GM12878 (cell line): Measurements from ENCODE around the gene ACER3. TPM values are rescaled to one million over a fixed set of nuclear protein-coding genes. Genes with fewer than 3 reads are reported as not detected.

Source experiments
- ATAC-seq: fragments of 200-7000 bp; cut with Tn5 transposase; 3 replicates; pipeline ENCODE4 v1.9.1; 2020; ENCODE audit warnings: mild to moderate bottlenecking, moderate library complexity
- BruUV-seq: library from RNA; stranded (reverse); fragments of 400-500 nt; replicated peaks from 2 replicates; lab custom pipeline; 2021; lab: Mats Ljungman, UMichigan
- CTCF ChIA-PET: fragments of 300-600 bp; sonication (Branson Sonifier 250); formaldehyde crosslinking; extraction: SDS; loops from one replicate; lab custom pipeline; 2021; ENCODE audit warnings: inconsistent platforms; lab: Yijun Ruan, JAX
- POLR2A ChIA-PET: fragments of 350-600 bp; formaldehyde crosslinking; extraction: SDS; loops from one replicate; lab custom pipeline; 2021; ENCODE audit warnings: inconsistent platforms; lab: Charles Lee
- RAD21 ChIA-PET: fragments of 300-600 bp; sonication (Branson Sonifier 250); formaldehyde crosslinking; loops from one replicate; lab custom pipeline; 2023; ENCODE audit warnings: antibody characterized with exemption; ENCODE audit not compliant: unreplicated experiment; lab: Charles Lee
- SMC1A ChIA-PET: fragments of 300-600 bp; sonication (Branson Sonifier 250); formaldehyde crosslinking; loops from one replicate; lab custom pipeline; 2023; ENCODE audit not compliant: unreplicated experiment, uncharacterized antibody; lab: Charles Lee
- DNase-seq: peaks from one replicate; pipeline ENCODE4 v3.0.0-alpha.2; 2011; ENCODE audit warnings: low read depth, low spot score
- FAIRE-seq: peaks from 3 replicates; lab custom pipeline; 2011; peaks lifted over from hg19 to GRCh38; lab: Jason Lieb, UNC
- H2AFZ ChIP-seq: 2 replicates; pipeline ENCODE4 v1.6.0; 2011; ENCODE audit warnings: low read depth, low read length, control low read depth; ENCODE audit not compliant: control insufficient read depth
- H3K27ac ChIP-seq: 2 replicates; pipeline ENCODE4 v1.5.1; 2011; ENCODE audit warnings: control low read depth; ENCODE audit not compliant: control insufficient read depth, insufficient read depth
- H3K27me3 ChIP-seq, 2 experiments: replicated peaks in 1 of 2; 2 replicates each; pipeline versions ENCODE4 v1.6.0 to v1.6.1; 2011; ENCODE audit warnings: low read length in 1 of 2; ENCODE audit not compliant: control insufficient read depth in 2 of 2, insufficient read depth in 2 of 2
- H3K36me3 ChIP-seq, 2 experiments: 2 replicates each; pipeline ENCODE4 v1.5.1; 2011; ENCODE audit warnings: low read length in 1 of 2; ENCODE audit not compliant: control insufficient read depth in 2 of 2, insufficient read depth in 2 of 2
- H3K4me1 ChIP-seq: 2 replicates; pipeline ENCODE4 v1.6.1; 2011; ENCODE audit warnings: mild to moderate bottlenecking, low read length, moderate library complexity, mixed read lengths; ENCODE audit not compliant: control insufficient read depth, insufficient read depth
- H3K4me2 ChIP-seq: 2 replicates; pipeline ENCODE4 v1.6.0; 2011; ENCODE audit warnings: control low read depth; ENCODE audit not compliant: control insufficient read depth, insufficient read depth
- H3K4me3 ChIP-seq: fragments of 200-600 bp; sonication (generic); 2 replicates; pipeline ENCODE4 v1.5.1; 2016
- H3K79me2 ChIP-seq: 2 replicates; pipeline ENCODE4 v1.6.0; 2011; ENCODE audit warnings: low read length; ENCODE audit not compliant: control insufficient read depth, insufficient read depth
- H3K9ac ChIP-seq: 2 replicates; pipeline ENCODE4 v1.8.0; 2011; ENCODE audit warnings: low read length, control low read depth, mixed read lengths; ENCODE audit not compliant: control insufficient read depth, insufficient read depth
- H3K9me3 ChIP-seq: replicated peaks from 3 replicates; pipeline ENCODE4 v1.5.1; 2011; ENCODE audit warnings: mild to moderate bottlenecking, low read length; ENCODE audit not compliant: control insufficient read depth, insufficient read depth
- H4K20me1 ChIP-seq: 2 replicates; pipeline ENCODE4 v1.6.0; 2011; ENCODE audit not compliant: control insufficient read depth, insufficient read depth
- WGBS: methylation state at CpG from one replicate; pipeline ENCODE4 v1.1.6; 2016; ENCODE audit warnings: low lambda C conversion rate; ENCODE audit not compliant: insufficient replicate concordance, insufficient coverage; ENCODE audit errors: missing lambda C conversion rate; 5-methylcytosine and 5-hydroxymethylcytosine counted together
- in situ Hi-C: fragments of 300-500 bp; cut with MboI; formaldehyde crosslinking; loops from 9 replicates; pipeline ENCODE4 v1.14.3; 2018; ENCODE audit warnings: mixed read lengths
- intact Hi-C: fragments of 100-400 bp; cut with micrococcal nuclease; formaldehyde crosslinking; loops from one replicate; pipeline ENCODE4 v1.14.2; 2022; ENCODE audit not compliant: unreplicated experiment
- polyA plus RNA-seq, 11 experiments: library from polyadenylated mRNA; depleted of rRNA in 4 of 11; unstranded in 6 of 11; stranded (reverse) in 5 of 11; fragments of >200 nt; fragmentation: Nextera tagmentation in 4 of 11; fragmentation: Illumina TruSeq in 1 of 11; extraction: Ambion mirVana in 4 of 11; extraction: Trizol in 1 of 11; gene quantifications; 1 replicate in 1 of 11; 2 replicates in 10 of 11; pipeline versions ENCODE4 v1.2.1 to v1.2.3, GENCODE V29; 2011 to 2016; ENCODE audit warnings: inconsistent platforms in 2 of 11, missing spikeins in 2 of 11, low read depth in 1 of 11
- total RNA-seq, 4 experiments: library from RNA; depleted of rRNA in 3 of 4; stranded (reverse); fragments of >200 nt in 3 of 4; fragmentation: Illumina TruSeq in 1 of 4; extraction: Trizol in 1 of 4; gene quantifications; 2 replicates each; pipeline versions ENCODE4 v1.2.1 to v1.2.3, GENCODE V29; 2013 to 2021
- TF ChIP-seq, protein P1 (sequence below): fragments of 450-650 bp; formaldehyde crosslinking; IDR thresholded peaks from 2 replicates; pipeline ENCODE4 v1.4.0; 2020; ENCODE audit warnings: mild to moderate bottlenecking, moderate library complexity
- TF ChIP-seq, protein P2 (sequence below): fragments of 450-650 bp; IDR thresholded peaks from 2 replicates; pipeline ENCODE4 v1.6.1; 2017; ENCODE audit warnings: low read depth, mild to moderate bottlenecking, moderate library complexity

The ACER3 gene
- total and polyA plus RNA-seq, 10 of the 15 experiments (the other 5 are each of a cell fraction or from before 2014, with no cell fraction given), result 2.8 to 17.4 (median 10.3) TPM

DNA sequence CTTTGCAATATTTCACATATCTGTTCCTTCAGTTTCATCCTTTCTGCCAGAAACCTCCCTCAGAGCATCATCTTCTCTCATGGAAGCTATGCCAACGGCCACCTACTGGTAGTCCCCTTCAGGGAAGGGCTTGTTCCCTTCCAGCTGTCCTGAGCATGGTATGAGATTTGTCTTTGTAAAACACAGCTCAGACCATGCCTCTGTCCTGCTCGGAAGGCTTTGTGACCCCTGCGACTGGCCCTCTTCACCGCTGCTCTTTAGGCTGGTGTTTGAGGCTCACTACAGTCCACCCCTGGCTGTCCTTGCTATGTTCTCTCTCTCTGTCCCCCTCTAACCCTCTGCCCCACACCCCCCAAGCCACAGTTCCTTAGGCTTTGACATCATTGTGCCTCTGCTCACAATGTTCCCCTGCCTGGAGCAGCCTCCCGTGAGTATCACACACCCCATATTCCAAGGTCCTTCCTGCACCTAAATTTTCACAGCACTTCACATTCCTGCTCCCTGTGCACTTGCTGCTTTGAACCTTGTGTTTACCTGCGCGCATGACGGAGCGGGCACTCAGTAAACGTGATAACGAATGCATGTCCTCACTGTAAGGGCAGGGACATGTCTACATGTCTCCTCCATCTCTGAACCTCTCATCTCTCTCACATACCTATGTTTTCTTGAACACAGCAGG lies 24.0 kb upstream of the ACER3 start (continued):
- TF ChIP-seq, protein P1, sequence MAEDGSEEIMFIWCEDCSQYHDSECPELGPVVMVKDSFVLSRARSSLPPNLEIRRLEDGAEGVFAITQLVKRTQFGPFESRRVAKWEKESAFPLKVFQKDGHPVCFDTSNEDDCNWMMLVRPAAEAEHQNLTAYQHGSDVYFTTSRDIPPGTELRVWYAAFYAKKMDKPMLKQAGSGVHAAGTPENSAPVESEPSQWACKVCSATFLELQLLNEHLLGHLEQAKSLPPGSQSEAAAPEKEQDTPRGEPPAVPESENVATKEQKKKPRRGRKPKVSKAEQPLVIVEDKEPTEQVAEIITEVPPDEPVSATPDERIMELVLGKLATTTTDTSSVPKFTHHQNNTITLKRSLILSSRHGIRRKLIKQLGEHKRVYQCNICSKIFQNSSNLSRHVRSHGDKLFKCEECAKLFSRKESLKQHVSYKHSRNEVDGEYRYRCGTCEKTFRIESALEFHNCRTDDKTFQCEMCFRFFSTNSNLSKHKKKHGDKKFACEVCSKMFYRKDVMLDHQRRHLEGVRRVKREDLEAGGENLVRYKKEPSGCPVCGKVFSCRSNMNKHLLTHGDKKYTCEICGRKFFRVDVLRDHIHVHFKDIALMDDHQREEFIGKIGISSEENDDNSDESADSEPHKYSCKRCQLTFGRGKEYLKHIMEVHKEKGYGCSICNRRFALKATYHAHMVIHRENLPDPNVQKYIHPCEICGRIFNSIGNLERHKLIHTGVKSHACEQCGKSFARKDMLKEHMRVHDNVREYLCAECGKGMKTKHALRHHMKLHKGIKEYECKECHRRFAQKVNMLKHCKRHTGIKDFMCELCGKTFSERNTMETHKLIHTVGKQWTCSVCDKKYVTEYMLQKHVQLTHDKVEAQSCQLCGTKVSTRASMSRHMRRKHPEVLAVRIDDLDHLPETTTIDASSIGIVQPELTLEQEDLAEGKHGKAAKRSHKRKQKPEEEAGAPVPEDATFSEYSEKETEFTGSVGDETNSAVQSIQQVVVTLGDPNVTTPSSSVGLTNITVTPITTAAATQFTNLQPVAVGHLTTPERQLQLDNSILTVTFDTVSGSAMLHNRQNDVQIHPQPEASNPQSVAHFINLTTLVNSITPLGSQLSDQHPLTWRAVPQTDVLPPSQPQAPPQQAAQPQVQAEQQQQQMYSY (CRISPR knock-in tag), result no peak

DNA sequence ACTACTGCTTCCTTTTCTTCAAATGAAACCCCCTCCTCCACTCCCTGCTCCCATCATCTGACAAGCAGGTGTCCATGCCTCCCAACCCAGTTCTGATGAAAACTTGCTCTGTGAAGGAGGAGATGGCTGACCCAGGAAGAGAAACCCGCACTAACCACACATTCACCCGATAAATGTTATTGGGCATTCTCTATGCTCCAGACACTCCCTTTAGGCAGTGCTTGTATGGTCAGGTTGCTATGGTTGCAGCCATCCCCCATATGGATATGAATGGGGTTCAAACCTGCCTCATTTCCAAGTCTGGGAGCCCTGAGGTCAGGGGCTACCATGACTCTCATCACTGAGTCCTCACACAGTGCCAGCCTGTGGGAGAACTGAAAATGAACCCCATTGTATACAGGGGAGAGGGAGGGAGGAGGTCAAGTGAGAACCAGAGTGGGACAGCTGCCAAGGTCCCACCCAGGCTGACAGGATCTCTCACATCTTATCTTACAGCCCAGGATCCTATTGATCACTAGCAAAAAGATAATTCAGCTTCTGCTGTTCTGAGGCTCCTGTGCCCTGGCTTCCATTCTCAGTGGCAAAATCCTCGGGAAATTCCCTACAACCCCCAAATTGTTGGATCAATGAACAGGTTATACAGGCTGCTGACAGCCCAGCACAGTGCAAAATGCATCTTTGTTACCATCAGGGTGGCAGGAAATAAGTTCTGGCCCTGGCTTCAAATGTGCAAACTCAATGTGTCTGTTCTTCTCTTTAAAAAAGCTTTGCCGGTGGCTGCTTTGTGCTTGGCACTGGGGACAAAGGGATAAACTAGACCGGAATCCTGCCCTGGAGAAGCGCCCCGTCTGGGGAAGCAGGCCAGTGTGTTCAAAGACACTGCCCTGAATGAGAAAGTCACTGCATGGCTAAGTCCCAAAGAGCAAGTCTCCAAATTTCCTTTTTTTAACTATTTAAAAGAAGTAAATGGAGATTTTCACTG lies 22.7 kb upstream of the ACER3 start:
- Histone ChIP-seq H3K27me3 (peaks cover 0 to 1% of the 10 kb centered on the region in 2 experiments; a peak in 1 of 4 replicates), H3K4me3 (no peak overlapping the region)
- CTCF ChIA-PET, result interaction anchor here (0.7 to 1.5 kb wide), 2 partner anchors 77 to 81 kb away, joined by 3 read pairs; no protein-coding TSS in a partner anchor
- BruUV-seq, result no TSS peak
- intact Hi-C loops, result no loop called here
- SMC1A ChIA-PET, result no interaction called here
- TF ChIP-seq, protein P2, sequence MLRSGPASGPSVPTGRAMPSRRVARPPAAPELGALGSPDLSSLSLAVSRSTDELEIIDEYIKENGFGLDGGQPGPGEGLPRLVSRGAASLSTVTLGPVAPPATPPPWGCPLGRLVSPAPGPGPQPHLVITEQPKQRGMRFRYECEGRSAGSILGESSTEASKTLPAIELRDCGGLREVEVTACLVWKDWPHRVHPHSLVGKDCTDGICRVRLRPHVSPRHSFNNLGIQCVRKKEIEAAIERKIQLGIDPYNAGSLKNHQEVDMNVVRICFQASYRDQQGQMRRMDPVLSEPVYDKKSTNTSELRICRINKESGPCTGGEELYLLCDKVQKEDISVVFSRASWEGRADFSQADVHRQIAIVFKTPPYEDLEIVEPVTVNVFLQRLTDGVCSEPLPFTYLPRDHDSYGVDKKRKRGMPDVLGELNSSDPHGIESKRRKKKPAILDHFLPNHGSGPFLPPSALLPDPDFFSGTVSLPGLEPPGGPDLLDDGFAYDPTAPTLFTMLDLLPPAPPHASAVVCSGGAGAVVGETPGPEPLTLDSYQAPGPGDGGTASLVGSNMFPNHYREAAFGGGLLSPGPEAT, result no peak
- TF ChIP-seq, all 136 proteins: peak for 0
- no peaks in the 10 kb centered on the region for H3K79me2 ChIP-seq
- in situ Hi-C loops, result no loop called here
- no peaks in the 10 kb centered on the region for H3K9me3 ChIP-seq
- RAD21 ChIA-PET, result no interaction called here
- no peak for FAIRE-seq
- H4K20me1 ChIP-seq, result no peaks in the 10 kb centered on the region
- no peak overlapping the region for H3K9ac ChIP-seq
- POLR2A ChIA-PET, result no interaction called here
- ATAC-seq, result no peak
- no peaks in the 10 kb centered on the region for H3K36me3 ChIP-seq
- no peak overlapping the region for H3K4me2 ChIP-seq
- 52% methylated on average over 7 of the region's 7 CpGs for WGBS
- no peak overlapping the region for H2AFZ ChIP-seq
- no peaks in the 10 kb centered on the region for H3K4me1 ChIP-seq
- H3K27ac ChIP-seq, result no peak overlapping the region
- DNase-seq, result no peak
